GM18507 (cell line): Measurements from ENCODE around the gene HEBP1.

Experiments
- DNase-seq: peaks from one replicate; pipeline ENCODE4 v3.0.0; 2011; ENCODE audit warnings: low read depth; ENCODE audit not compliant: insufficient read length; ENCODE audit errors: extremely low spot score
- FAIRE-seq: peaks from 2 replicates; lab custom pipeline; 2011; peaks lifted over from hg19 to GRCh38; lab: Jason Lieb, UNC

Gene HEBP1

GRCh38 chr12:12995088-12995487 is 5.0 kb downstream of the HEBP1 start:
- FAIRE-seq, result no peak
- DNase-seq, result no peak

GRCh38 chr12:12993367-12993766 is 6.7 kb downstream of the HEBP1 start:
- FAIRE-seq (no peak), DNase-seq (no peak)

- FAIRE-seq, result no peak
- DNase-seq, result no peak
Observed at GRCh38 chr12:12992418-12993130, 7.5 kb downstream of the HEBP1 start.

DNA sequence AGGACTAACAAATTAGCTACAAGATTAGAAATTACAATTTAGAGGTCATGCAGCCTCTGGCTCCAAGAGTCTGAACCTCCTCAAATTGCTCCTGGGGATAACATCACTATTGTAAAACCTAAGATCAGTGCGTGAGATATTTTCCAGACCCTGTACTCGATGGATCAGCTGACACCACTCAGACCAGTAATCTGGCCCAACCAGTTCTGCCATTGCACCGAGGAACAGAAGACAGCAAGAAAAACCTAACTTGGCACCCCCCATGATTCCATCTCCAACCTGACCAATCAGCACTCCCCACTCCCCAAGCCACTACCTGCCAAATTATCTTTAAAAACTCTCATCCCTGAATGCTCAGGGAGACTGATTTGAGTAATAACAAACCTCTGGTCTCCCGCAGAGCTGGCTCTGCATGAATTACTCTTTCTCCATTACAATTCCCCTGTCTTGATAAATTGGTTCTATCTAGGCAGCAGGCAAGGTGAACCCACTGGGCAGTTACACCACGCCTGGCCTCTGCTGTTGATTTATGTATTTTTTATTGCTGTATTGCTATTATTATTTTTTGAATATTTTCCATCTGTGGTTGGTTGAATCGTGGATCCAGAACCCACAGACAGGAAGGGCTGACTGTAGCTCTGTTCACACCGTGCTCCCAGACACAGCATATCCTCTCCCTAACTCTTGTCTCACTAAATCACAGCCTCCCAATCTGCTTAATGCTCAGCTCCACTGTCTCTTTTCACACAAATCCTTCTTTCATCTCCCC is 9.2 kb downstream of the HEBP1 start:
- DNase-seq (no peak), FAIRE-seq (no peak)

- no peak for DNase-seq
- FAIRE-seq, result no peak
Observed at GRCh38 chr12:12987421-12987820, 12.6 kb downstream of the HEBP1 start.

GRCh38 chr12:12986775-12987331 is 13.2 kb downstream of the HEBP1 start:
- FAIRE-seq, result no peak
- DNase-seq, result no peak

GRCh38 chr12:12985817-12986408 is 14.2 kb downstream of the HEBP1 start:
- FAIRE-seq, result no peak
- DNase-seq, result no peak

GRCh38 chr12:12984149-12984548 is 15.9 kb downstream of the HEBP1 start:
- no peak for DNase-seq

GRCh38 chr12:12983420-12984035 is 16.5 kb downstream of the HEBP1 start:
- FAIRE-seq (no peak), DNase-seq (no peak)

More at GRCh38 chr12:12984149-12984548, 15.9 kb downstream of the HEBP1 start:
- FAIRE-seq, result no peak

- FAIRE-seq (no peak), DNase-seq (no peak)
Observed at GRCh38 chr12:12982331-12982730, 17.7 kb downstream of the HEBP1 start.

DNA sequence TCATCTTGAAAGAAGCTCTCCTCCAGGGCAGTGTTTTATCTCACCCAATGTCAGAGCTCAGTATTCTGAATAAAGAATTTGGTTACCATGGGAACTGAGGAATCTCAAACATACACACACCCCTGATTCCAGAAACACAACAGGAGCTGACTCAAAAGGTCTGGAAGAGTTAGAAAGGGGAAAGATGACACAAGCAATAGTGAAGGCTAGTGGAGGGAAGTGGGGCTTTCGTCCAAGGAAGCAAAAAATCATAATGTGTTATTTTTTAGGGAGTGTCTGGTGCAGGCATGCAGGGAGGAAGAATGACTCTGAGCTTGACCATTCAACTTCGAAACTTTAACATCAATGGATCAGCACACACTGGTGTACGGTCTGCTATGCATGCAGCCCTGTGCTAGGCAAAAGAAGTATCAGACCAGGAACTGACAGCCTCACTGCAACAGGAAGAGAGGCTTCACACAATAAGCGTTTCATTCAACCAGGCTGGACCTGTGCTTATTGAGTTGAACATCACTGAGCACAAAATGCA is 20.3 kb downstream of the HEBP1 start:
- no peak for DNase-seq
- no peak for FAIRE-seq

DNA sequence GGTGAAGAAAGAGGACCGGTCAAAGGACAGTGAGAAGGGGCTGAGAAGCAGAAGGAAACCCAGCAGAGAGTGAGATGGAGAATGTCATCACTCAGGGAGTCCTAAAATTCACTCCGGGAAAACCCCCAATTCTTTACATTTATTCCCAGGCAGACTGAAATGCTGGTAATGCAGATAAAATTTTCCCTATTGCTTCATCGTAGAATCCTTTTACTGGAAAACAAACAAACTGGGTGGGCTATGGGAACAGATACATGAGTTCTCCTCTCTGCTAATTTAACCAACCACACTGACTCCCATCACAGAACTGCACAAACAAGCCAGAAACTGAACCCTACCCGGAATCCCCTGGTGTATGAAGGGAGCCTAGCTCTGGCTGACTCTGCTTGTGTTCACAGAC is 20.9 kb downstream of the HEBP1 start:
- no peak for DNase-seq
- no peak for FAIRE-seq

DNA sequence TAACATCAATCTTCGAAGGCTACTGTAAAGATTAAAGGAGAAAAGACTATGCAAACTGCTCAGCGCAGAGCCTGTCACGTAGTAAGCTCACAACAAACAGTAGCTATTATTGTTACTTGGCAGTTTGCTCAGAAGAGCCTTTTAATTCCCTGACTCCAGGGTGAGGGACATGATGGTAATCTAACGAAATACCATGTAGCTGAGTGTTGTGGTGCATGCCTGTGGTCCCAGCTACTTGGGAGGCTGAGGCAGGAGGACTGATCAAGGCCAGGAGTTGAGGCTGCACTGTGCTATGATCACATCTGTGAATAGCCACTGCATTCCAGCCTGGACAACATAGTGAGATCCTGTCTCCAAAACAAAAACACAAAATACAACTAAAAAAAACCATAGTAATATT is 22.8 kb downstream of the HEBP1 start:
- DNase-seq, result no peak
- no peak for FAIRE-seq

DNA sequence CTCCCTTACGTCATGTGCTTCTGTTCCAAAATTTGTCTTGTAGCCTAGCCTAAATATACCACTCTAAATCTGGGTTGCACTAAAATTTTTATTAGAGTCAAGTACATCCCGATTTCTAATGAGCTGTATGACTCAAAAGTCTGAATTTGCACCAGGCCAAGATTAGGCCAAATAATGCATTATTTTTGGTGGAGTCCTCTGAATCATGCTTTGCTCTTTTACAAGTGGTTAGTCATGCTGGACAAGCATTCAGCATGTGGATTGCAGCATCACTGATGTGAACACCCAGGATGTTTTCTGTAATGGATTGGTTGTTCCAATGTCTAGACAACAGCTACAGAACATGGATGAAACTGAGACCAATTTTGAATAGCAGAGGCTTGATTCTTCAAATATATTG is 23.7 kb downstream of the HEBP1 start:
- FAIRE-seq (no peak), DNase-seq (no peak)

DNA sequence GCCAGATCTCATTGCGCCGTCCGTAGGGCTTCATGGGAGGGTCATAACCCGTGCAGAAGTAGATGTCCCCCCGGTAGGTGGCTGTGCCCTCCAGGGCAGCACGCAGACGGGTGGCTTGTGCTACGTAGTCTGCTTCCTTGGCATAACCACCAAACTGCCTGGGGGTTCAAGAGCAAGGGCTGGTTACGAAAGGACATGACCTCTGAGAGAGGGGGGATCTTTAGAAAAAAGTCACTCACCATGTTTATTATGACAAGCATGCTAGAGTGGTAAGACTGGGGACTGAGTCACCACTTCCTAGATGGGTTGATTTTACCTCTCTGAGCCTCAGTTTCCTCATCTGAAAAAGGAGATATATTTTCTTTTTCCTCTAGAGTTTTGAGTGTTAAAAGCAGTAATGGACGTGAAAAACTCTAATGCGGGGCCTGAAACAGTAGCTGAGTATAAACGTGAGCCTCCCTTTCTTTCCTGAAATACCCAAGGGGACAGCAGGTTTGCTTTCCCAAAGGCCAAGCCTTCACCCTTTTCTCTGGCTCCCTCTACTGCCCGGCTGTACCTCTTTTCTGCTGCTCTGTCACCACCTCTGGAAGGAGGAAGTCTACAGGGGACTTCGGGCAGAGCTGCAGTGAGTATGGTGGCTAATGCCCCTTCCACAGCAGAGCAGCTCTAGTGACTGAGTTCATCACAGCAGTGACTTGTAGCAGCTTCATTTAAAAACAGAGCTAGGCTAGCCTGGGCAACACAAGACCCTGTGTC is 24.6 kb downstream of the HEBP1 start:
- FAIRE-seq, result no peak
- no peak for DNase-seq

GRCh38 chr12:12974211-12974610 is 25.9 kb downstream of the HEBP1 start:
- FAIRE-seq (no peak), DNase-seq (no peak)

DNA sequence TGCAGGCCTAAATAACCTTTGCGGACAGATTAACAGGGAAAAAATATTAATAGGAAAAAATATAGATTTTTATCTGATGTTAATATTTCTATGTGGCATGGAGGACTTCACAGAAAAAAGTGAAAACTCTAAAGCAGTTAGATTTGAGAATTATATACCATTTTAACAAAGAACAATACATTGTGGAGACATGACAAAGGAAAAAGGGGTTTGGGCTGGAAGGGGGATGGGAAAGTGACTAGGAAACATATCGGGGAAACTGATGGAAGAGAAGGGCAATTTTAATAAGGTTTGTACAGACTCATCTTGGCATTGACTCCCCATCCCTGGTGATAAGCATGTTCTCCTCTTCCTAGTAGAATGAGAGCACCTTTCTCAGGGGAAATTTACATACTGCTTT is 27.0 kb downstream of the HEBP1 start:
- no peak for DNase-seq
- FAIRE-seq, result no peak

DNA sequence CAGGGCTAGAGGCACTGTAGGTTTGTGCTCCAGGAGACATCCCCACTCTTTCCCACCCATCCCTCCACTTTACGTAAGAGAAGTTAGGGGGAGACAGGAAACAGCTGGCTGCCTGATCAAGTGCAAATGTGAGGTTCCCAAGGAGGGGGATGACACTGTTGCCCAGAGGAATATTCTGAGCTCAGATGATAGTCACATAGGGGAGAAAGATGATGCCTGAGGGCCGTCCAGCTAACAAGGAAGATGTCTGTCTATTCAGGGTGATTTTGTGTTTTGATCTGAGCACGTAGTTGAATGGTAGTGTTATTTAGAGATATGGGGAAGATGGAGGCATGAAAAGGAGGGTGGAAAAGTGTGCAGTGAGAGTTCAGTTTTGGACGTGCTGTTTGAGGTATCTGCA is 34.2 kb downstream of the HEBP1 start:
- DNase-seq (no peak), FAIRE-seq (no peak)

DNA sequence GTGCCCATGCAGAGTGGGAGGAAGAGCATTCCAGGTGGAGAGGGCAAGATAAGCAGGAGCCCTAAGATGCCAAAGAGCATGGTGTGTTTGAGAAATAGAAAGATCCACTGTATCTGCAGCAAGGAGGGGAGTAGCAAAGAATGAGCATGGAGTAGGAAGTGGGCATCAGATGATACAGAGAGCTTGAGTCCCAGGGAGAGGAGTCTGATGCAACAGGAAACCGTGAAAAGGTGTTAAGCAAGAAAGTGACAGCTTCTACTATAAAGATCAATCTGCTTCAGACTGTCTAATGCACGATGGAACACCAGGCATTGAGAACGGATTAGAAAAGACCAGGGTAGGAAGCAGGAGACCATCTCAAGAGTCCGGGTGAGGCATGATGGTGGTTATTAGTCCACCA is 35.8 kb downstream of the HEBP1 start:
- FAIRE-seq (no peak), DNase-seq (no peak)
